Measurements from ENCODE around the gene ATXN1. TPM values are rescaled to one million over a fixed set of nuclear protein-coding genes. Genes with fewer than 3 reads are reported as not detected.

The ATXN1 gene
- polyA plus RNA-seq, 1 of the 3 experiments (the other 2 are of a cell fraction) = 7.9 TPM

DNA sequence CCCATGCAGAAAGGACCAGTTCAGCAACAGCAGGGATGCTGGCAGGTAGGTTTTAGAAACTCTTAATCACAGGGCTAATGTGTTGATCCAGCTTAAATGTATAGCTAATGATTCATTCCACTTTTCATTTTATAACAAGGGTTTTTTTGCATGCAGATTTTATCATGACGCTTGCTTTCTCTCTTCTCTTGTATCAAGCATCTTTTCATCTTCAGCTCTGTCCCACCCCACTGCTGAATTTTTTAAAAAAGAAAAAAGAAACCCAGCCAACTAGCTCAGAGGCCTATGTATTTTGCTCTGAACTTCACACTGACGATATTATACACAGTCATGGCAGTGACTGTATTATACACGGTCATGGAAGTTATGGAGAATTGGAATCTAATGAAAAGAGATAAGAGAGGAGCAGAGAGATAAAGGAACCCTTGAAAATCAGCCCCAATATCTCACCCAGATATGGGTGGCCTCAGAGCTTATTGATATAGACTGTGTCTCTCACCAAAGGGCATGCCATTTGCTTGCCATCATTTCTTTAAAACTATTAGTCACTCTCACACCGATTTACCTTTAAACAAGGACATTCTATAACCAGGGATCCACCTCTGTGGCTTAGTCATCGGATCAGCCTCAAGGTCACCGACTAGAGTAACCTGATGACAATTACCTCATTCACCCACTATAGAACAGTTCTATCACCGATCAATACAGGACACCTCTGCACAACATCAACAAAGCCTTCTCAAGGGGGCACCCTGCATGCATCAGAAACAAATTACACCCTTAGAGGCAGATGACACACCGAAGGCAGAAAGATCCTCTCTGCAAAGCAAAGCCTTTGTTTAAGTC is 222.0 kb downstream of the ATXN1 start:
- WGBS (ENCODE audit: low lambda C conversion rate) = 83% methylated on average over 8 of the region's 8 CpGs
- ChIA-PET CTCF (no interaction called here), POLR2A (no interaction called here)

DNA sequence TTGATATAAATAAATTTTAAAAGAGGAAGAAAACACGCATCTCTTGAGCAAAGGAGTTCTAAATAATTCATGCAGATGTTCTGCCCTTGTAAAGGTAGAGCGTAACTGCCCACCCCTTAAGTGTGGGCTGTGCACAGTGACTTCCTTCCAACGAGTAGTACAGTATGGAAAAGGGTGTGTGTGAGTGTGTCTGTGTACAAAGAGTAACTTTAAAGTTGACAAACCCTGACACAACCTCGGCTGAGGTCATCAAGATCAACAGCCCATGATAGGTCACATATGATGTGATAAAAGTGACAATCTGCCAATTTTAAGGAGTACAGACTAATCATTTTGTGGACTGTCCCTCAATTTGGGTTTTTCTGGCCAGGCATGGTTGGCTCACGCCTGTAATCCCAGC is 225.7 kb downstream of the ATXN1 start:
- peaks cover 6% of the 10 kb centered on the region; the same call in 1 of the 2 replicates for H4K20me1 ChIP-seq (ENCODE audit: insufficient read depth)
- H3K79me2 ChIP-seq (ENCODE audit: insufficient read depth) = no peaks in the 10 kb centered on the region; the same call in 1 of the 2 replicates
- no peak overlapping the region for H3K27ac ChIP-seq (ENCODE audit: low read depth in 2 of 2, low read length in 1 of 2)
- H3K4me2 ChIP-seq = no peak overlapping the region
- no peaks in the 10 kb centered on the region for H3K4me1 ChIP-seq (ENCODE audit: control insufficient read depth in 1 of 2, insufficient read depth in 2 of 2, low read depth in 1 of 2, low read length in 1 of 2)
- TF ChIP-seq FOSL2 (IDR thresholded peaks at IDR 0.05; ENCODE audit: borderline replicate concordance, low read depth) = no peak
- peaks cover 0 to 3% of the 10 kb centered on the region in 2 experiments for H3K36me3 ChIP-seq (replicated peaks in 1 of 2; ENCODE audit: control insufficient read depth in 1 of 2, insufficient read depth in 2 of 2, low read length in 1 of 2)
- WGBS (ENCODE audit: low lambda C conversion rate) = 77% methylated on average over 5 of the region's 5 CpGs
- H2AFZ ChIP-seq (ENCODE audit: low read depth) = no peak overlapping the region
- CTCF ChIA-PET = interaction anchor here (1.4 kb wide), 1 partner anchor 25 kb away, joined by 8 read pairs; no protein-coding TSS in a partner anchor
- POLR2A ChIA-PET = no interaction called here
- DNase-seq = no peak
- no peak overlapping the region for H3K9ac ChIP-seq
- H3K4me3 ChIP-seq (ENCODE audit: low read depth in 2 of 2, low read length in 1 of 2) = no peak overlapping the region
- H3F3A ChIP-seq (replicated peaks; ENCODE audit: insufficient read depth) = peaks cover 4% of the 10 kb centered on the region
- no peaks in the 10 kb centered on the region for H3K9me2 ChIP-seq
- H3K9me3 ChIP-seq = no peaks in the 10 kb centered on the region
- H3K27me3 ChIP-seq (ENCODE audit: insufficient read depth) = no peaks in the 10 kb centered on the region

More for the DNA sequence above, 222.0 kb downstream of the ATXN1 start:
- no peak for TF ChIP-seq SMC3 (IDR thresholded peaks at IDR 0.05; ENCODE audit: low read depth, low read length)
- TF ChIP-seq MXI1 (IDR thresholded peaks at IDR 0.05; ENCODE audit: low read depth, low read length) = no peak
- no peak for TF ChIP-seq NRF1 (IDR thresholded peaks at IDR 0.05; ENCODE audit: low read depth, low read length)
- no peak for TF ChIP-seq RFX5 (IDR thresholded peaks at IDR 0.05; ENCODE audit: low read length)
- TF ChIP-seq YY1 (IDR thresholded peaks at IDR 0.05; ENCODE audit: low read depth) = no peak
- no peak for TF ChIP-seq CHD2 (IDR thresholded peaks at IDR 0.05; ENCODE audit: low read length, partially characterized antibody)
- no peak for TF ChIP-seq MEF2A (IDR thresholded peaks at IDR 0.05; ENCODE audit: borderline replicate concordance, low read depth)
- TF ChIP-seq GATA2 (CRISPR knock-in tag; IDR thresholded peaks at IDR 0.05) = no peak
- no peak for TF ChIP-seq EZH2phosphoT487 (IDR thresholded peaks at IDR 0.05; ENCODE audit: borderline replicate concordance, low read depth)
- TF ChIP-seq POLR2AphosphoS5 (IDR thresholded peaks at IDR 0.05; ENCODE audit: low read depth, low read length) = no peak
- TF ChIP-seq RCOR1 (IDR thresholded peaks at IDR 0.05; ENCODE audit: low read length) = no peak
- TF ChIP-seq, protein P1, sequence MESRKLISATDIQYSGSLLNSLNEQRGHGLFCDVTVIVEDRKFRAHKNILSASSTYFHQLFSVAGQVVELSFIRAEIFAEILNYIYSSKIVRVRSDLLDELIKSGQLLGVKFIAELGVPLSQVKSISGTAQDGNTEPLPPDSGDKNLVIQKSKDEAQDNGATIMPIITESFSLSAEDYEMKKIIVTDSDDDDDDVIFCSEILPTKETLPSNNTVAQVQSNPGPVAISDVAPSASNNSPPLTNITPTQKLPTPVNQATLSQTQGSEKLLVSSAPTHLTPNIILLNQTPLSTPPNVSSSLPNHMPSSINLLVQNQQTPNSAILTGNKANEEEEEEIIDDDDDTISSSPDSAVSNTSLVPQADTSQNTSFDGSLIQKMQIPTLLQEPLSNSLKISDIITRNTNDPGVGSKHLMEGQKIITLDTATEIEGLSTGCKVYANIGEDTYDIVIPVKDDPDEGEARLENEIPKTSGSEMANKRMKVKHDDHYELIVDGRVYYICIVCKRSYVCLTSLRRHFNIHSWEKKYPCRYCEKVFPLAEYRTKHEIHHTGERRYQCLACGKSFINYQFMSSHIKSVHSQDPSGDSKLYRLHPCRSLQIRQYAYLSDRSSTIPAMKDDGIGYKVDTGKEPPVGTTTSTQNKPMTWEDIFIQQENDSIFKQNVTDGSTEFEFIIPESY (IDR thresholded peaks at IDR 0.05; ENCODE audit: borderline replicate concordance, low read depth) = no peak
- Histone ChIP-seq H3K27ac (ENCODE audit: low read depth in 2 of 2, low read length in 1 of 2) (no peak overlapping the region), H3K9ac (no peak overlapping the region), H3K9me3 (no peaks in the 10 kb centered on the region), H3K27me3 (ENCODE audit: insufficient read depth) (no peaks in the 10 kb centered on the region), H3F3A (replicated peaks; ENCODE audit: insufficient read depth) (peaks cover 4% of the 10 kb centered on the region), H3K4me1 (ENCODE audit: control insufficient read depth in 1 of 2, insufficient read depth in 2 of 2, low read depth in 1 of 2, low read length in 1 of 2) (no peaks in the 10 kb centered on the region), H3K36me3 (replicated peaks in 1 of 2; ENCODE audit: control insufficient read depth in 1 of 2, insufficient read depth in 2 of 2, low read length in 1 of 2) (peaks cover 0 to 3% of the 10 kb centered on the region in 2 experiments), H3K79me2 (ENCODE audit: insufficient read depth) (no peaks in the 10 kb centered on the region; the same call in 1 of the 2 replicates), H2AFZ (ENCODE audit: low read depth) (no peak overlapping the region), H3K4me3 (ENCODE audit: low read depth in 2 of 2, low read length in 1 of 2) (no peak overlapping the region), H4K20me1 (ENCODE audit: insufficient read depth) (peaks cover 6% of the 10 kb centered on the region; the same call in 1 of the 2 replicates), H3K4me2 (no peak overlapping the region), H3K9me2 (no peaks in the 10 kb centered on the region)
- no peak for DNase-seq

All from SK-N-SH (cell line).